HG03575 (cell line): ENCODE measurements around the gene CHRDL1.
"Not testable (repeated sequence)": the region's sequence is repeated elsewhere in the genome, so short reads cannot be mapped to it uniquely, and the experiment has no call there.

Experiments
- ATAC-seq: cut with Tn5 transposase; IDR thresholded peaks from one replicate; pipeline ENCODE4 v1.9.1; 2021; ENCODE audit not compliant: unreplicated experiment, insufficient number of reproducible peaks, low FRiP score; ENCODE audit errors: extremely low read depth

The CHRDL1 gene

DNA sequence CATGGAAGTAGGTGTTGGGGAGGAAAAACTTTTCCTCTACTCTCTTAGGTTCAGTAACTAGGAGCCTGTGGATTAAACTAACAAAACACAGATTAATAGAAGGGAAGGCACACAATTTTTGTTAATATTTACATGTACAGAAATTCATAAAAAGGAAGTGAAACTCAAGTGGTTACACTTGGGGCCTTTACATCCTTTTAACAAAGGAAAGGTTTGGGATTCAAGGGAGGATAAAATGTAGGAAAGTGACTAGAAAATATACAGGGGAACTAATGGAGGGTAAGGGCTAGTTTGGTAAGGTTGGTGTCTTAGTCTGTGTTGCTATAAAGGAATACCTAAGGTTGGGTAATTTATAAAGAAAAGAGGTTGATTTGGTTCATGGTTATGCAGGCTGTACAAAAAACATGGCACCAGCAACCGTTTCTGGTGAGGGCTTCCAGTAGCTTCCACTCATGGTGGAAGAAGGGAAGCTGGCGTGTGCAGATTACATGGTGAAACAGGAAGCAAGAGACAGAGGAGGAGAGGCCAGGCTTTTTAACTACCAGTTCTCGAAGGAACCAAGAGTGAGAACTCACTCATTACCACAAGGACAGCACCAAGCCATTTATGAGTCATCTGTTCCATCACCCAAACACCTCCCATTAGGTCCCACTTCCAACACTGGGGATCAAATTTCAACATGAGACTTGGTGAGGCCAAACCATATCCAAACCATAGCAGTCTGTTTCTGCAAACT is 124.4 kb downstream of the CHRDL1 start:
- peak; percentile 97 for ATAC-seq

DNA sequence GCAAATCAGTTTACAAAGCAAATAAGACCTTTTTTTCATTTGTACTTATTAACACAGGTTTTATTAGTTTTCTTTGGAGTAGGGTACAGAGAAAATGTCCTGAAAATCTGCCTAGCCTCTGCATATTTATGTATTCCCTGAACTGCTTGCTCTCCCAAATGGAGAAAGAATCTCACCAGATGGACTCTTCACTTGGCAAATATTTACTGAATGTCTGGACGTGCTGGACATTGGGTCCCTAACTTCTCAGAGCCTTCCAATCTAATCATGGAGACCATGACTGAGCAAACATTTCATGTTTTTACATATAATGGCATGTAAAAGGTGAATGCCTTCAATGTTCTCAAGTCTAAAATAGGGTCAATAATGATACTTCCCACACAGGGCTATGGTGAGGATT is 126.0 kb downstream of the CHRDL1 start:
- ATAC-seq: no peak

DNA sequence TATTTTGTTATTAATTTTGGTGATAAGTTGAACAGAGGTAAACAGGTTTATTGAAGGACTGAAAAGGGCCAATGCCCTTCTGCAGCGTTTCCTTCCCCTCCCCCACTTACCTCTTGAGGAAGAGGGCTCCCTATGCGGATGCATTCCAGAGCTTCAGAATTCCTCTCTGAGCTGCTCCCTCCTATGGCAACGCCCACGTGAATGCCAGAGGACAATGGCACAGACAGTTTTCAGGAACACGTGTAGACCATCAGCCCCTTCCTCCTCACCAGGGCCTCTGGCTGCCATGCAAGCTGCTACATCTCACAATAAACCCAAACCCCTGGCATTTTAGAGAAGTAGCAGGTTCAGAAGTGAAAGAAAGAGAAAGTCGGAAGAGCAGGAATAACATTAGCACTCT is 127.9 kb downstream of the CHRDL1 start:
- no peak for ATAC-seq

DNA sequence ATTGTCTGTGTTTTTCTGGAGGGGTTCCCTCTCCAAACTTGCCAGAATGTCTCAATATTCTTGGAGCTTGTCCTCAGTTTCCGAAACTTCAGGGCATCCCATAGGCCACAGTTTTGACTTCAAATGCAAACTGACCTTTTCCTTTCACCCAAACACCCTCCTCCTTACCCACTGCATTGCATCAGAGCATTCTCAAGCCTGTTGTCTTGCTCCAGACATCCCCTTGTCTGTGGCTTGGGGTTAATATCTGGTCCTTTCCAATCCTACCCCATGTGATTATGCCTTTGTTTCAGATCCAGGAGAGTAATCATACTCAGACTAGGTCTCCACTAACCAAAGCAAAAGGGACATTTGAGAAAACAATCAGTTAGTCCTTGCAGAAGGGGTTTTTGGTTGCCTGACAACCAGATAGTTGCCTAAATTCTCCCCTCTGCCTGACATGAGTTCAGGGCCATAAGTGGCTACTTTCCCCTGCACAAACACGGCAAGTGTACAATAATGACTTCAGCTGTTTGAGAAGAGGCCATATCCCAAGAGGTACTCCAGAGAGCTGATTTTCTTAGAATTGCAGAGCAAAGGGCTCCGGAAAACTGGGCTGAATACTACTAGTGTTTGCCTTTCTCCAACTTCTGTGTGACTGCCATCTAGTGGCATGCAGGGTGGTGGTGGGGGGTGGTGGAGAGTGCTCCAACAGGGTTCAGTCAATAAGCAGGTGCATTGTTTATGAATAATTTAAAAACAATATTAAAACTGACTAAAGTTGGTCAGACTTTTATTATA is 130.2 kb downstream of the CHRDL1 start:
- ATAC-seq: peak; percentile 53

DNA sequence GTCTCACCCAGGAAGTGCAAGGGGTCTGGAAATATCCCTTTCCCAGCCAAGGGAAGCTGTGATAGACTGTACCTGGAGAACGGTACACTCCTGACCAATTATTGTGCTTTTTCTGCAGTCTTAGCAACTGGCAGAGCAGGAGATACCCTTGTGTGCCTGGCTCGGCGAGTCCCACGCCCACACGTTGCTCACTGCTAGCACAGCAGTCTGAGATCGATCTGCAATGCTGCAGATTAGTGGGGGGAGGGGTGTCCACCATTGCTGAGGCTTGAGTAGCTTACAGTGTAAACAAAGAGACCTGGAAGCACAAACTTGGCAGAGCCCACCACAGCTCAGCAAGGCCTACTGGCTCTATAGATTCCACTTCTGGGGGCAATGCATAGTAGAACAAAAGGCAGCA is 138.5 kb downstream of the CHRDL1 start:
- no peak for ATAC-seq

DNA sequence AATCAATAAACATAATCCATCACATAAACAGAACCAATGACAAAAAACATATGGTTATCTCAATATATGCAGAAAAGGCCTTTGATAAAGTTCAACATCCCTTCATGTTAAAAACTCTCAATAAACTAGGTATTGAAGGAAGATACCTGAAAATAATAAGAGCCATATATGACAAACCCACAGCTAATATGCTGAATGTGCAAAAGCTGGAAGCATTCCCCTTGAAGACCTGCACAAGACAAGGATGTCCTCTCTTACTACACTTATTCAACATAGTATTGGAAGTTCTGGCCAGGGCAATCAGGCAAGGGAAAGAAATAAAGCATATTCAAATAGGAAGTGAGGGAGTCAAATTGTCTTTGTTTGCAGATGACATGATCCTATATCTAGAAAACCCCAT is 141.3 kb downstream of the CHRDL1 start:
- ATAC-seq: not testable (repeated sequence)

DNA sequence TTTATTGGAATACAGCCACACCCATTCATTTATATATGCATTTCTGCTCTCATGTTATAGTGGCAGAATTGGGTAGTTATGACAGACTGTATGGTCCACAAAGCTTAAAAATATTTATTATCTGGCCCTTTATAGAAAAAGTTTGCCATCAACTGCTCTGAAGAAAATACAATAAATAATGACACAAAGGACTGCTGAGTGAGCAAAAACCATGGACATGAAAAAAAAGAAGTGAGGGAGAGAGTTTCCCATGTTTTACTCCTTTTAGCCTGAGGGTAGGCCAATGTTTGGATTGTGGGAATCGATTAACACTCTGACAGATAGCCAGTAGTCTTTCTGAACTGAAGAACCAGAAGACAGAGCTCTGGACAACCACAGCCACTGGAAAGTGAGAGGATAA is 149.2 kb downstream of the CHRDL1 start:
- no peak for ATAC-seq
